ENCODE data around the gene FAM200B. TPM values are rescaled to one million over a fixed set of nuclear protein-coding genes. Genes with fewer than 3 reads are reported as not detected.

FAM200B gene
- total RNA-seq, 1 experiment from 2014 or later, result 22.6 TPM

DNA sequence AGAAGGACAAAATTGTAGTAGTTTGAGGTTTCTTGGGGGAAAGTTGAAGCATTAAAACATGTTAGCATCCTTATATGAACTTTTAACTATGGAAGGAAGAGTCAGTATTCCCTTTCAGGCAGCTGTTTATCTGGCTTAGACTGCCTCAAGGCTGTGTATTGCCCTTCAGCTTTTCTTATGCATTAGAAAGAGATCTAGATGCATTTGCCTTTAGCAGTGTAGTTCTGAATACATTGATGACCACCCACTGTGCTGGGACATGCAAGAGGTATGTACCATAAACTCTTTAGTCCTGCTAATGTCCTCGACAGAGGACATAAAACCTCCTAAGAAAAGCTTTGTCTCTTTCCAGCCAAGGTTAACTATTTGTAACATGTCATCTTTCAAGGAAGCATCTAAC is 2.9 kb downstream of the FAM200B start:
- H3K4me3 Mint-ChIP-seq (ENCODE audit: low read depth, unreplicated experiment), result no peak overlapping the region
- intact Hi-C loops (cut with micrococcal nuclease; ENCODE audit: unreplicated experiment), result no loop called here

DNA sequence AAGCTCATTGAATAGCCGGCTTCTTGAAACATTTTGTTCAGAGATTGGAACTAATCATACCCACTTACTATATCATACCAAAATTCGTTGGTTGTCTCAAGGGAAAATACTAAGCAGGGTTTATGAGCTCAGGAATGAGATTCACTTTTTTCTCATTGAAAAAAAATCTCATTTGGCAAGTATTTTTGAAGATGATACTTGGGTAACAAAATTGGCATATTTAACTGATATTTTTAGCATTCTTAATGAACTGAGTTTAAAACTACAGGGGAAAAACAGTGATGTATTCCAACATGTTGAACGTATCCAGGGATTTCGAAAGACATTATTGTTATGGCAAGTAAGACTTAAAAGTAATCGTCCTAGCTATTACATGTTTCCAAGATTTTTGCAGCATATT is 6.4 kb downstream of the FAM200B start:
- no peaks in the 10 kb centered on the region for H3K27me3 Mint-ChIP-seq (ENCODE audit: unreplicated experiment)
- no TSS peak for BruUV-seq (replicated peaks)
- peaks cover 35% of the 10 kb centered on the region for H3K4me1 Mint-ChIP-seq (ENCODE audit: low read depth, unreplicated experiment)
- peaks cover 13% of the 10 kb centered on the region for H3K36me3 Mint-ChIP-seq (ENCODE audit: insufficient read depth, unreplicated experiment)
- no peak overlapping the region for H3K4me3 Mint-ChIP-seq (ENCODE audit: low read depth, unreplicated experiment)
- intact Hi-C loops (cut with micrococcal nuclease; ENCODE audit: unreplicated experiment), result no loop called here
- DNase-seq, result no peak
- CTCF ChIA-PET, result no interaction called here
- TF ChIP-seq, protein P1, sequence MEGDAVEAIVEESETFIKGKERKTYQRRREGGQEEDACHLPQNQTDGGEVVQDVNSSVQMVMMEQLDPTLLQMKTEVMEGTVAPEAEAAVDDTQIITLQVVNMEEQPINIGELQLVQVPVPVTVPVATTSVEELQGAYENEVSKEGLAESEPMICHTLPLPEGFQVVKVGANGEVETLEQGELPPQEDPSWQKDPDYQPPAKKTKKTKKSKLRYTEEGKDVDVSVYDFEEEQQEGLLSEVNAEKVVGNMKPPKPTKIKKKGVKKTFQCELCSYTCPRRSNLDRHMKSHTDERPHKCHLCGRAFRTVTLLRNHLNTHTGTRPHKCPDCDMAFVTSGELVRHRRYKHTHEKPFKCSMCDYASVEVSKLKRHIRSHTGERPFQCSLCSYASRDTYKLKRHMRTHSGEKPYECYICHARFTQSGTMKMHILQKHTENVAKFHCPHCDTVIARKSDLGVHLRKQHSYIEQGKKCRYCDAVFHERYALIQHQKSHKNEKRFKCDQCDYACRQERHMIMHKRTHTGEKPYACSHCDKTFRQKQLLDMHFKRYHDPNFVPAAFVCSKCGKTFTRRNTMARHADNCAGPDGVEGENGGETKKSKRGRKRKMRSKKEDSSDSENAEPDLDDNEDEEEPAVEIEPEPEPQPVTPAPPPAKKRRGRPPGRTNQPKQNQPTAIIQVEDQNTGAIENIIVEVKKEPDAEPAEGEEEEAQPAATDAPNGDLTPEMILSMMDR (IDR thresholded peaks at IDR 0.05; ENCODE audit: unreplicated experiment), result no peak
- no peak overlapping the region for H3K27ac Mint-ChIP-seq (ENCODE audit: unreplicated experiment)
- peaks cover 2% of the 10 kb centered on the region for H3K9me3 Mint-ChIP-seq (ENCODE audit: low read depth, unreplicated experiment)

More for the DNA sequence above, 2.9 kb downstream of the FAM200B start:
- H3K27me3 Mint-ChIP-seq (ENCODE audit: unreplicated experiment), result no peaks in the 10 kb centered on the region
- CTCF ChIA-PET, result no interaction called here
- peaks cover 47% of the 10 kb centered on the region for H3K36me3 Mint-ChIP-seq (ENCODE audit: insufficient read depth, unreplicated experiment)
- H3K9me3 Mint-ChIP-seq (ENCODE audit: low read depth, unreplicated experiment), result peaks cover 2% of the 10 kb centered on the region
- no peak overlapping the region for H3K27ac Mint-ChIP-seq (ENCODE audit: unreplicated experiment)
- no TSS peak for BruUV-seq (replicated peaks)
- TF ChIP-seq, protein P1 (IDR thresholded peaks at IDR 0.05; ENCODE audit: unreplicated experiment), result no peak
- no peak for DNase-seq
- peaks cover 14% of the 10 kb centered on the region for H3K4me1 Mint-ChIP-seq (ENCODE audit: low read depth, unreplicated experiment)

DNA sequence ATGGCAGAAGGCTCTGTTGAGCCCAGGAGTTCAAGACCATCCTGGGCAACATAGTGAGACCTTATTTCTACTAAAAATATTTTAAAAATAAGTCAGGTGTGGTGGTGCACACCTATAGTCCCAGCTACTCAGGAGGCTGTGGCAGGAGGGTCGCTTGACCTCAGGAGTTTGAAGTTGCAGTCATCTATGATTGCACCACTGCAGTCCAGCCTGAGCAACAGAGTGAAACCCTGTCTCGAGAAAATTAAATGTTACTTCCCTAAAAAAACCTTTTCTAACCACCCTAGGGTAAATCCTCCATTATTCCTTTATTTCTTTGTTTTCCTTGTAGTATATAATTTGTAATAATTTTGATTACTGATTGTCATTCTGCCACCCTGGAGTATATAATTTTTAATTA is 7.9 kb downstream of the FAM200B start:
- H3K36me3 Mint-ChIP-seq (ENCODE audit: insufficient read depth, unreplicated experiment), result peaks cover 21% of the 10 kb centered on the region
- peaks cover 2% of the 10 kb centered on the region for H3K9me3 Mint-ChIP-seq (ENCODE audit: low read depth, unreplicated experiment)
- no peak overlapping the region for H3K4me3 Mint-ChIP-seq (ENCODE audit: low read depth, unreplicated experiment)
- no peak for DNase-seq
- peaks cover 47% of the 10 kb centered on the region for H3K4me1 Mint-ChIP-seq (ENCODE audit: low read depth, unreplicated experiment)
- H3K27me3 Mint-ChIP-seq (ENCODE audit: unreplicated experiment), result no peaks in the 10 kb centered on the region
- no peak overlapping the region for H3K27ac Mint-ChIP-seq (ENCODE audit: unreplicated experiment)
- CTCF ChIA-PET, result interaction anchor here (0.6 kb wide), 1 partner anchor 8 kb away, joined by 5 read pairs; no protein-coding TSS in a partner anchor
- no TSS peak for BruUV-seq (replicated peaks)
- TF ChIP-seq, protein P1 (IDR thresholded peaks at IDR 0.05; ENCODE audit: unreplicated experiment), result no peak
- intact Hi-C loops (cut with micrococcal nuclease; ENCODE audit: unreplicated experiment), result no loop called here

DNA sequence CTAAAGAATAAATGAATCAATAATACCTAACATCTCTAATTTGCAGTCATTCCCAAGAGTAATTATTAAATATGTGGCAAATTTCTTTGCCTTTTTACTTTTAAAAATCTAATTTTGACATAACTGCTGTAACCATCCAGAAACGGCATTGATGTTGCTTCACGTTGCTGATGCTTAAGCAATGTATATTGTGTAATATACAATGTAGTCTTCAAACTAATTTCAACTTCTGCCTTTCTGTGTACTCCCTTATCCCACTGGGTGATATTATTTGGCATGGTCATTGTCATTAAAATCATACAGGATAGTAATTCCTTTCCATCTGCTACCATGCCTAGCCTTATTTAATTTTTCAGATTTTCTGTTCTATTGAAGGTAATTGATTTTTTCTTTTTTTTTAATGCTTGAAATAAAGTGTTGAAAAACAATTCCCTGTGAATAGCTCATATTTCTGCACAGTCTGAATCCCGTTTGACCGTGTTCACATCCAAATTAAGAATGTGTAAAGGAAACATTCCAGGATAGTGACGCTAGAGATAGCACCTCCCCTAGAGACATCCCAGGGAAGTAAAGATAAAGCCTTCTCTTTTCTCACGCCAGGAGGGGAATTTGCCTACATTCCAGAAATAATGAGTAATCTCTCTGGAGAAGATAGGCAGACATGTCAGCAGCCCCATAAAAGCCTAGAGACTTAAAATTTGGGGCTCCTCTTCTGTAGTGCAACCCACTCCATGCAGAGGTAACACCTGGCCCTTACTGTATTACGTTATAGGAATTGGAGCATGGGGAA is 8.6 kb downstream of the FAM200B start:
- DNase-seq, result peak; percentile 18
- H3K4me1 Mint-ChIP-seq (ENCODE audit: low read depth, unreplicated experiment), result peaks cover 48% of the 10 kb centered on the region

More for the DNA sequence above, 8.6 kb downstream of the FAM200B start:
- TF ChIP-seq, protein P1 (IDR thresholded peaks at IDR 0.05; ENCODE audit: unreplicated experiment), result no peak
- no TSS peak for BruUV-seq (replicated peaks)
- intact Hi-C loops (cut with micrococcal nuclease; ENCODE audit: unreplicated experiment), result no loop called here
- peak overlapping the region; percentile 73 for H3K27ac Mint-ChIP-seq (ENCODE audit: unreplicated experiment)
- peaks cover 20% of the 10 kb centered on the region for H3K36me3 Mint-ChIP-seq (ENCODE audit: insufficient read depth, unreplicated experiment)
- peaks cover under 1% of the 10 kb centered on the region for H3K9me3 Mint-ChIP-seq (ENCODE audit: low read depth, unreplicated experiment)
- CTCF ChIA-PET, result interaction anchor here (0.5 kb wide), 1 partner anchor 66 kb away, joined by 3 read pairs; no protein-coding TSS in a partner anchor
- H3K4me3 Mint-ChIP-seq (ENCODE audit: low read depth, unreplicated experiment), result no peak overlapping the region
- H3K27me3 Mint-ChIP-seq (ENCODE audit: unreplicated experiment), result no peaks in the 10 kb centered on the region

Data from Calu3 (cell line).